RWPE1 (cell line): Measurements from ENCODE around the gene KCNH3.

ENCODE experiments used
- CTCF ChIA-PET: fragments of 350-600 bp; sonication (Branson Sonifier 250); formaldehyde crosslinking; extraction: SDS; loops from one replicate; lab custom pipeline; 2021; lab: Yijun Ruan, JAX
- POLR2A ChIA-PET: fragments of 400-600 bp; formaldehyde crosslinking; extraction: SDS; loops from one replicate; lab custom pipeline; 2020; ENCODE audit warnings: antibody characterized with exemption; ENCODE audit not compliant: low non-redundant PET; lab: Yijun Ruan, JAX
- DNase-seq: peaks from one replicate; pipeline ENCODE4 v3.0.0; 2012; ENCODE audit warnings: low spot score
- H3K27ac ChIP-seq: fragments of 450-650 bp; 2 replicates; pipeline ENCODE4 v1.5.1; 2017
- CTCF ChIP-seq: fragments of 450-650 bp; conservative IDR thresholded peaks from 2 replicates; pipeline ENCODE4 v1.5.1; 2017; ENCODE audit warnings: low read depth, mild to moderate bottlenecking

Gene KCNH3

GRCh38 chr12:49552425-49552824, 13.6 kb downstream of the KCNH3 start:
- DNase-seq = no peak
- no peak for TF ChIP-seq CTCF
- CTCF ChIA-PET = interaction anchor here (0.6 to 2.7 kb wide), 6 partner anchors 8 to 286 kb away, joined by 3 to 18 read pairs (median 6); no protein-coding TSS in a partner anchor
- POLR2A ChIA-PET = interaction anchor here (1.0 kb wide), 1 partner anchor 15 kb away, joined by 4 read pairs; no protein-coding TSS in a partner anchor
- no peak overlapping the region for H3K27ac ChIP-seq

DNA sequence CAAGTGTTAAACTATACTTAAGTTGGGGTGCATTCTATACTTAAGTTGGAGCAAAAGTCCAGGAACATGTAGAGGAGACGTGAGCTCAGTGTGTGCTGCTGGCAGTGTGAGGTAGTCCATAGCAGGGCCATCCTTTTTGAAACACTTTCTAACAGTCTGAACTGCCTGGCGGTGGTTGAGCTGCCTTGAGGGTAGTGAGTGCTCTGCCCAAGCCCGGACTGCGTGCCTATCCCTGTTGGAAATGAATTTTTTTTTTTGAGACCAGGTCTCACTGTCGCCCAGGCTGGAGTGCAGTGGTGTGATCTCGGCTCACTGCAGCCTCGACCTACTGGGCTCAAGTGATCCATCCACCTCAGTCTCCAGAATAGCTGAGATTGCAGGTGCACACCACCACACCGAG, 14.1 kb downstream of the KCNH3 start:
- no peak for DNase-seq
- CTCF ChIA-PET = interaction anchor here (0.6 to 2.7 kb wide), 8 partner anchors 8 to 286 kb away, joined by 3 to 18 read pairs (median 6); no protein-coding TSS in a partner anchor
- POLR2A ChIA-PET = interaction anchor here (1.0 kb wide), 1 partner anchor 14 kb away, joined by 4 read pairs; no protein-coding TSS in a partner anchor
- no peak for TF ChIP-seq CTCF
- H3K27ac ChIP-seq = no peak overlapping the region

DNA sequence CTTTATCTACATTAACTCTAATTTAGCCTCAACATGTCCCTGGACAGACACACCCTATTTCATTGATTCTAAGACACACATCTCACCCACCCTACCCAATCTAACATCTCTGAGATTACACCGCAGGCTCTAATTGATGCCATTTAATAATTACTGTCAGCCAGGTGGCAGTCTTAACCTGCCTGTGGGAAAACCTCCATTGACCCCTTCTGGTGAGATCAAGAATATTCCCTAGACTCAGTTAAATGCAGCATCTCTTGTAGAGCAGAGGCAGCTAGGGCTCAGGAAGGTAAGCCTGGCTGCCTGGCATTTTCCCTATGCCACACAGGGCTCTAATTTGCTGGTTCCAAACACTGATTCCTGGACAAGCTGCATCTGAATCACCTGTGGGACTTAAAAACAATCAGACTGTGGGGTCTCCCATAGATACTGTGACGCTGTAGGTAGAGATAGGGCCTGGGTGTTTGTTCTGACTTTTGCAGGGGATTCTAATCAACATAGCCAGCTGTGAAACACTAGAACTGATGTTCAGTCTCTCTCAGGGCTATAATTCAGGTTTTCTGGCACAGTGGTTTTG, 14.8 kb downstream of the KCNH3 start:
- ChIA-PET POLR2A (interaction anchor here (0.5 kb wide), 1 partner anchor 39 kb away, joined by 3 read pairs; no protein-coding TSS in a partner anchor), CTCF (interaction anchor here (0.5 to 2.7 kb wide), 11 partner anchors 8 to 265 kb away, joined by 3 to 18 read pairs (median 4); no protein-coding TSS in a partner anchor)
- H3K27ac ChIP-seq = no peak overlapping the region
- TF ChIP-seq CTCF = peak; percentile 60
- DNase-seq = peak; percentile 70

GRCh38 chr12:49554266-49554665, 15.4 kb downstream of the KCNH3 start:
- no peak overlapping the region for H3K27ac ChIP-seq
- ChIA-PET CTCF (interaction anchor here (0.5 to 2.7 kb wide), 10 partner anchors 8 to 266 kb away, joined by 3 to 18 read pairs (median 4); no protein-coding TSS in a partner anchor), POLR2A (no interaction called here)
- DNase-seq = no peak
- TF ChIP-seq CTCF = no peak

DNA sequence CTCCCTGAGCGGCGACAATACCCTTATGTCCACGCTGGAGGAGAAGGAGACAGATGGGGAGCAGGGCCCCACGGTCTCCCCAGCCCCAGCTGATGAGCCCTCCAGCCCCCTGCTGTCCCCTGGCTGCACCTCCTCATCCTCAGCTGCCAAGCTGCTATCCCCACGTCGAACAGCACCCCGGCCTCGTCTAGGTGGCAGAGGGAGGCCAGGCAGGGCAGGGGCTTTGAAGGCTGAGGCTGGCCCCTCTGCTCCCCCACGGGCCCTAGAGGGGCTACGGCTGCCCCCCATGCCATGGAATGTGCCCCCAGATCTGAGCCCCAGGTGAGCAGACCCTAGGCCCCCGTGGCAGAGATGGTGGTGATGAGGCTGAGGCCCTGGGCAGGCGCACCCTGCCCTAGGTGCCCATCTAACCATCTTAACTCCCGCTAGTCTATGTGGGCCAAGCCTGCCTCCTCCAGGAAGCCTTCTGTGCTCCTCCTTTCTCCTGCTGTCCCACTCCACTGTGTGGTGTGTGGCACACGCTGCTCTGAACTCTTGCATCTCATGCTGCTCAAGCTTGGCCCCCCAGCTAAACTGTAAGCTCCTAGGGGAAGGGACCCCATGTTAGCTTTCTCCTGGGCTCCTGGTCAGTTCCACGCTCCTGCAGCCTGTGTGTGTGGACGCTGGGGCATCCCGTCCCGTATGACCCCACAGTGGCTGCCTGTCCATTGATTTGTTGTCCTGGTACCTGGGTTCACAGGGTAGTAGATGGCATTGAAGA, 17.0 kb downstream of the KCNH3 start:
- ChIA-PET POLR2A (no interaction called here), CTCF (interaction anchor here (0.6 to 1.0 kb wide), 3 partner anchors 11 to 212 kb away, joined by 3 read pairs; no protein-coding TSS in a partner anchor)
- no peak for TF ChIP-seq CTCF
- H3K27ac ChIP-seq = no peak overlapping the region
- DNase-seq = no peak
